Measurements from ENCODE around the gene MFAP4. TPM values are rescaled to one million over a fixed set of nuclear protein-coding genes. Genes with fewer than 3 reads are reported as not detected.
A peak's percentile ranks its signal among the peaks of the same experiment; 100 is the strongest.

MFAP4 gene
- total RNA-seq, 1 experiment from 2014 or later, result 0.15 TPM

GRCh38 chr17:19384723-19385391, 2.1 kb downstream of the MFAP4 start:
- Histone ChIP-seq H3K36me3 (ENCODE audit: insufficient read depth, low read length) (0 out of 2 replicates have a peak, but pooled peaks cover 3% of the 10 kb centered on the region), H3K27ac (ENCODE audit: low read length) (no peak overlapping the region), H3K4me2 (ENCODE audit: low read depth, low read length, poor library complexity, severe bottlenecking) (no peak overlapping the region), H2AFZ (ENCODE audit: low read length) (no peak overlapping the region), H3K27me3 (ENCODE audit: low read length) (no peaks in the 10 kb centered on the region), H3K9ac (ENCODE audit: low read length) (no peak overlapping the region), H3K9me3 (ENCODE audit: low read length) (no peaks in the 10 kb centered on the region), H3K4me3 (ENCODE audit: low read length) (no peak overlapping the region), H3K79me2 (ENCODE audit: low read length) (peaks cover 3% of the 10 kb centered on the region; the same call in 1 of the 2 replicates), H3K9me2 (replicated peaks; ENCODE audit: insufficient read depth, low read length) (no peaks in the 10 kb centered on the region), H4K20me1 (ENCODE audit: insufficient read depth, low read depth, low read length) (no peaks in the 10 kb centered on the region), H3K4me1 (ENCODE audit: low read length) (no peaks in the 10 kb centered on the region)
- DNase-seq, result no peak

DNA sequence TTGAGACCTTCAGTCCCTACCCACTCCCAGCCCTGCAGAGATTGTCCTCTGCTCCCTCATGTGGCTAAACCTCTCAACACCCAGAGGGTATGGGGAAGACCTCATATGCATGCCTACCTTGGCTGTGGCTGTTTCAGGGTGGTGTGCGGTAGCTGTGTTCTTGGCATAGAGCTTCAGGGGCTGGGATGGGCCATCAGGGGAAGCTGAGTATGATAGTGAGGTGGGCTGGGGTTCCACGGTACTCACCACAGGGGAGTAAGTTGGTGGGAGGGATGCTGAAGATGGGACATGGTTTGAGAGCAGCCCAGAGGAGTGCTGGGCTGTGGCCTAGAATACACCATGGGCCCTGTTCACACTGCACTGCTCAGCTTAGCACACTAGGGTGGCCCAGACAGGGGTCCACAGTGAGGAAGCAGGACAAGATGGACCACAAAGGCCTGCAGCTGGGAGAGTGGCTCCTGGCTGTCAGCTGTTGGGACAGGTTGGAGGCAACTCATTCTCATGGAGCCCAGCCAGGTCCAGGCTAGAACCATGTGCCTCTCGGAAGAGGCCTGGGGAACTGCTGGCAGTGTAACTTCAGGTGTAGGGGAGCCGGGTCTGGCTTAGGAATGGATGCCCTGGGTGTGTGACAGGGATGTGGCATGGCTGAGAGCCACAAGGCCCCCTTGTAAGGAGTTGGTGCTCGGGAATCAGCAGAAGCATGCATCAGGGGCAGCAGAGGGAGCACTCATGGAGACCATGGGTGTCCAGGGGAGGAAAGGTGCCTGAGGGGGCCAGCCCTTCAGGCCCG, 3.1 kb downstream of the MFAP4 start:
- Histone ChIP-seq H3K4me2 (ENCODE audit: low read depth, low read length, poor library complexity, severe bottlenecking) (no peak overlapping the region), H3K4me3 (ENCODE audit: low read length) (no peak overlapping the region), H4K20me1 (ENCODE audit: insufficient read depth, low read depth, low read length) (no peaks in the 10 kb centered on the region), H3K27me3 (ENCODE audit: low read length) (no peaks in the 10 kb centered on the region), H3K9ac (ENCODE audit: low read length) (no peak overlapping the region), H2AFZ (ENCODE audit: low read length) (no peak overlapping the region), H3K9me2 (replicated peaks; ENCODE audit: insufficient read depth, low read length) (no peaks in the 10 kb centered on the region), H3K79me2 (ENCODE audit: low read length) (peaks cover 13% of the 10 kb centered on the region), H3K27ac (ENCODE audit: low read length) (no peak overlapping the region), H3K9me3 (ENCODE audit: low read length) (no peaks in the 10 kb centered on the region), H3K4me1 (ENCODE audit: low read length) (peaks cover 6% of the 10 kb centered on the region), H3K36me3 (ENCODE audit: insufficient read depth, low read length) (0 out of 2 replicates have a peak, but pooled peaks cover 3% of the 10 kb centered on the region)
- no peak for DNase-seq

DNA sequence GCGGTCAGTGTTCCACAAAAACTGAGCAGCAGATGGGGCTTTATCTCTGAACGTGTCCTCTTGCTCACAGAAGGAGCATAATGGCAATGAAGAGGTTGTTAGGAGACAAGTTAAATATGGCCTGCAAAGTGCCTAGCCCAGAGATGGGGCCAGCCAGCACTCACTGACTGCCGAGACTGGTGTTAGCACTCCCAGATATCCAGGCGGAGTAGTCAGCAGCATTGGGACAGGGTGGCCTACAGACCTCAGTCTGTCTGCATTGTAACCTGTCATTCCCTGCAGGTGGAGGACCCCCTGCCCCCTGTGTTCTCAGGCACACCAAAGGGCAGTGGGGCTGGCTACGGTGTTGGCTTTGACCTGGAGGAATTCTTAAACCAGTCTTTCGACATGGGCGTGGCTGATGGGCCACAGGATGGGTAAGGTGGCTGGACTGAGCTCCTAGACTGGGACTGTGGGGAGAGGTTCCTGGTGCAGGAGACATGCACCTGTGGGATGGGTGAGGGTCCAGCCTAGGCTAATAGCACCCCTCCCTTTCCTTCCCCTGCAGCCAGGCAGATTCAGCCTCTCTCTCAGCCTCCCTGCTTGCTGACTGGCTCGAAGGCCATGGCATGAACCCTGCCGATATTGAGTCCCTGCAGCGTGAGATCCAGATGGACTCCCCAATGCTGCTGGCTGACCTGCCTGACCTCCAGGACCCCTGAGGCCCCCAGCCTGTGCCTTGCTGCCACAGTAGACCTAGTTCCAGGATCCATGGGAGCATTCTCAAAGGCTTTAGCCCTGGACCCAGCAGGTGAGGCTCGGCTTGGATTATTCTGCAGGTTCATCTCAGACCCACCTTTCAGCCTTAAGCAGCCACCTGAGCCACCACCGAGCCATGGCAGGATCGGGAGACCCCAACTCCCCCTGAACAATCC, 4.2 kb downstream of the MFAP4 start:
- no peak overlapping the region for H3K4me2 ChIP-seq (ENCODE audit: low read depth, low read length, poor library complexity, severe bottlenecking)
- H3K27me3 ChIP-seq (ENCODE audit: low read length), result no peaks in the 10 kb centered on the region
- H3K9ac ChIP-seq (ENCODE audit: low read length), result no peak overlapping the region
- peaks cover 17% of the 10 kb centered on the region for H3K79me2 ChIP-seq (ENCODE audit: low read length)
- no peaks in the 10 kb centered on the region for H3K9me3 ChIP-seq (ENCODE audit: low read length)
- H3K36me3 ChIP-seq (ENCODE audit: insufficient read depth, low read length), result 0 out of 2 replicates have a peak, but pooled peaks cover 3% of the 10 kb centered on the region
- H4K20me1 ChIP-seq (ENCODE audit: insufficient read depth, low read depth, low read length), result no peaks in the 10 kb centered on the region
- H3K4me1 ChIP-seq (ENCODE audit: low read length), result peaks cover 8% of the 10 kb centered on the region
- H3K4me3 ChIP-seq (ENCODE audit: low read length), result no peak overlapping the region
- DNase-seq, result no peak
- H3K27ac ChIP-seq (ENCODE audit: low read length), result no peak overlapping the region
- no peaks in the 10 kb centered on the region for H3K9me2 ChIP-seq (replicated peaks; ENCODE audit: insufficient read depth, low read length)
- no peak overlapping the region for H2AFZ ChIP-seq (ENCODE audit: low read length)

DNA sequence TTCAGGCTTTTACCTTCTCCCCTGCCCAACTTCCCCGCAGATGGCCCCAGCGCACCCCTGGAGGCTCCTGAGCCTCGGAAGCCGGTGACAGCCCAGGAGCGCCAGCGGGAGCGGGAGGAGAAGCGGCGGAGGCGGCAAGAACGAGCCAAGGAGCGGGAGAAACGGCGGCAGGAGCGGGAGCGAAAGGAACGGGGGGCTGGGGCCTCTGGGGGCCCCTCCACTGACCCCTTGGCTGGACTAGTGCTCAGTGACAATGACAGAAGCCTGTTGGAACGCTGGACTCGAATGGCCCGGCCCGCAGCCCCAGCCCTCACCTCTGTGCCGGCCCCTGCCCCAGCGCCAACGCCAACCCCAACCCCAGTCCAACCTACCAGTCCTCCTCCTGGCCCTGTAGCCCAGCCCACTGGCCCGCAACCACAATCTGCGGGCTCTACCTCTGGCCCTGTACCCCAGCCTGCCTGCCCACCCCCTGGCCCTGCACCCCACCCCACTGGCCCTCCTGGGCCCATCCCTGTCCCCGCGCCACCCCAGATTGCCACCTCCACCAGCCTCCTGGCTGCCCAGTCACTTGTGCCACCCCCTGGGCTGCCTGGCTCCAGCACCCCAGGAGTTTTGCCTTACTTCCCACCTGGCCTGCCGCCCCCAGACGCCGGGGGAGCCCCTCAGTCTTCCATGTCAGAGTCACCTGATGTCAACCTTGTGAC, 5.1 kb downstream of the MFAP4 start:
- H3K9me3 ChIP-seq (ENCODE audit: low read length), result no peaks in the 10 kb centered on the region
- DNase-seq, result no peak
- no peaks in the 10 kb centered on the region for H4K20me1 ChIP-seq (ENCODE audit: insufficient read depth, low read depth, low read length)
- H3K4me3 ChIP-seq (ENCODE audit: low read length), result no peak overlapping the region
- H2AFZ ChIP-seq (ENCODE audit: low read length), result no peak overlapping the region
- no peak overlapping the region for H3K27ac ChIP-seq (ENCODE audit: low read length)
- no peak overlapping the region for H3K9ac ChIP-seq (ENCODE audit: low read length)
- H3K9me2 ChIP-seq (replicated peaks; ENCODE audit: insufficient read depth, low read length), result no peaks in the 10 kb centered on the region
- peaks cover 19% of the 10 kb centered on the region for H3K79me2 ChIP-seq (ENCODE audit: low read length)
- H3K4me1 ChIP-seq (ENCODE audit: low read length), result peaks cover 11% of the 10 kb centered on the region
- 0 out of 2 replicates have a peak, but pooled peaks cover 3% of the 10 kb centered on the region for H3K36me3 ChIP-seq (ENCODE audit: insufficient read depth, low read length)
- H3K4me2 ChIP-seq (ENCODE audit: low read depth, low read length, poor library complexity, severe bottlenecking), result no peak overlapping the region
- H3K27me3 ChIP-seq (ENCODE audit: low read length), result no peaks in the 10 kb centered on the region

DNA sequence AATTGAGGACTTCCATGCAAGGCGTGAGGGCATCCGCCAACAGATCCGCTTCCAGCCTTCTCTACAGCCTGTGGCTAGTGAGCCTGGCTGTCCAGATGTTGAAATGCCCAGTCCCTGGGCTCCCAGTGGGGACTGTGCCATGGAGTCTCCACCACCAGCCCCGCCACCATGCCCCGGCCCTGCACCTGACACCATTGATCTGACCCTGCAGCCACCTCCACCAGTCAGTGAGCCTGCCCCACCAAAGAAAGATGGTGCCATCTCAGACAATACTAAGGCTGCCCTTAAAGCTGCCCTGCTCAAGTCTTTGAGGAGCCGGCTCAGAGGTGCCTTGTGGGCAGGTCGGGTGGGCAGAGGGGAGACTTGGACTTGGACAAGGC, 5.6 kb downstream of the MFAP4 start:
- no peaks in the 10 kb centered on the region for H3K27me3 ChIP-seq (ENCODE audit: low read length)
- no peak for DNase-seq
- peaks cover 20% of the 10 kb centered on the region for H3K79me2 ChIP-seq (ENCODE audit: low read length)
- no peak overlapping the region for H2AFZ ChIP-seq (ENCODE audit: low read length)
- no peak overlapping the region for H3K4me2 ChIP-seq (ENCODE audit: low read depth, low read length, poor library complexity, severe bottlenecking)
- peaks cover 13% of the 10 kb centered on the region for H3K4me1 ChIP-seq (ENCODE audit: low read length)
- no peak overlapping the region for H3K4me3 ChIP-seq (ENCODE audit: low read length)
- 0 out of 2 replicates have a peak, but pooled peaks cover 3% of the 10 kb centered on the region for H3K36me3 ChIP-seq (ENCODE audit: insufficient read depth, low read length)
- H3K9me2 ChIP-seq (replicated peaks; ENCODE audit: insufficient read depth, low read length), result no peaks in the 10 kb centered on the region
- H3K27ac ChIP-seq (ENCODE audit: low read length), result no peak overlapping the region
- H4K20me1 ChIP-seq (ENCODE audit: insufficient read depth, low read depth, low read length), result no peaks in the 10 kb centered on the region
- no peak overlapping the region for H3K9ac ChIP-seq (ENCODE audit: low read length)
- H3K9me3 ChIP-seq (ENCODE audit: low read length), result no peaks in the 10 kb centered on the region

GRCh38 chr17:19380481-19381301, 6.3 kb downstream of the MFAP4 start:
- Histone ChIP-seq H3K9ac (ENCODE audit: low read length) (no peak overlapping the region), H3K79me2 (ENCODE audit: low read length) (peaks cover 20% of the 10 kb centered on the region), H3K4me3 (ENCODE audit: low read length) (no peak overlapping the region), H2AFZ (ENCODE audit: low read length) (no peak overlapping the region), H3K9me3 (ENCODE audit: low read length) (no peaks in the 10 kb centered on the region), H3K27me3 (ENCODE audit: low read length) (no peaks in the 10 kb centered on the region), H3K4me2 (ENCODE audit: low read depth, low read length, poor library complexity, severe bottlenecking) (no peak overlapping the region), H3K27ac (ENCODE audit: low read length) (no peak overlapping the region), H4K20me1 (ENCODE audit: insufficient read depth, low read depth, low read length) (no peaks in the 10 kb centered on the region), H3K9me2 (replicated peaks; ENCODE audit: insufficient read depth, low read length) (no peaks in the 10 kb centered on the region), H3K4me1 (ENCODE audit: low read length) (peaks cover 16% of the 10 kb centered on the region), H3K36me3 (ENCODE audit: insufficient read depth, low read length) (0 out of 2 replicates have a peak, but pooled peaks cover 3% of the 10 kb centered on the region)
- DNase-seq, result no peak

- H3K36me3 ChIP-seq (ENCODE audit: insufficient read depth, low read length), result 0 out of 2 replicates have a peak, but pooled peaks cover 3% of the 10 kb centered on the region
- H3K4me1 ChIP-seq (ENCODE audit: low read length), result peaks cover 18% of the 10 kb centered on the region
- no peaks in the 10 kb centered on the region for H3K9me3 ChIP-seq (ENCODE audit: low read length)
- no peak overlapping the region for H3K27ac ChIP-seq (ENCODE audit: low read length)
- H4K20me1 ChIP-seq (ENCODE audit: insufficient read depth, low read depth, low read length), result no peaks in the 10 kb centered on the region
- no peak for DNase-seq
- H3K9ac ChIP-seq (ENCODE audit: low read length), result peak overlapping the region; percentile 82
- H3K4me3 ChIP-seq (ENCODE audit: low read length), result peak overlapping the region; percentile 69
- H2AFZ ChIP-seq (ENCODE audit: low read length), result no peak overlapping the region
- peaks cover 20% of the 10 kb centered on the region for H3K79me2 ChIP-seq (ENCODE audit: low read length)
- H3K9me2 ChIP-seq (replicated peaks; ENCODE audit: insufficient read depth, low read length), result no peaks in the 10 kb centered on the region
- H3K4me2 ChIP-seq (ENCODE audit: low read depth, low read length, poor library complexity, severe bottlenecking), result peak overlapping the region; percentile 84
- no peaks in the 10 kb centered on the region for H3K27me3 ChIP-seq (ENCODE audit: low read length)
Measured at GRCh38 chr17:19379361-19380065, 7.5 kb downstream of the MFAP4 start.
